ENCODE measurements around the gene FAM120B.

Gene FAM120B

DNA sequence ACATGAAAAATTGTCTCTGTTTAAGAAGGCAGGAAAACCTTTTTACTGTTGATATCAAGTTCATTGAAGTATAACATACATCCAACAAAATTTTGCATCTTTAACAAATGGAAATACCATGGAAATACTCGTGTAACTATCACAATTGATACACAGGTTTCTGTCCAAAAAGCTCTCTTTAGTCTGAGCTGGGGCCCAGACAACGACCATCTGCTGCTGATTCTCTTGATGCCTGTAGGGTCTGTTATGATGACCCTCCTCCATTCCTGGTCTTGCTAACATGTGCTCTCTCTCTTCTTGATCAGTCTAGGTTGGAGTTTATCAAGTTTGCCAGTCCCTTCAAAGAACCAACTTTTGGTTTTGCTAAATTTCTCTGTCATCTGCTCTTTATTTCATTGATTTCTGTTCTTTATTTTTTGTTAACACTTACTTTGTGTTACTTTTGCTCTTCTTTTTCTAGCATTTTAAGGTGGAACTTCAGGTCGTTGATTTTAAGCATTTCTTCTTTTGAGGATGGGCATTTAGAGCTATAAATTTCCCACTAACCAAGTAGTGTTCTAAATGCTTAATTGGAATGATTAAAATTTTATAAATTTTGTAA is 129.8 kb downstream of the FAM120B start:
- no peaks in the 10 kb centered on the region for H4K20me1 ChIP-seq (ENCODE audit: insufficient read depth, low read length)
- H3K9ac ChIP-seq (ENCODE audit: low read depth, low read length): no peak overlapping the region
- peaks cover 6% of the 10 kb centered on the region for H3K9me3 ChIP-seq (ENCODE audit: insufficient read depth, low read length, severe bottlenecking)
- H3K27me3 ChIP-seq (ENCODE audit: insufficient read depth, low read length, poor library complexity): peaks cover 3% of the 10 kb centered on the region
- ATAC-seq (ENCODE audit: insufficient read depth, low read depth): no peak
- TF ChIP-seq, protein P1, sequence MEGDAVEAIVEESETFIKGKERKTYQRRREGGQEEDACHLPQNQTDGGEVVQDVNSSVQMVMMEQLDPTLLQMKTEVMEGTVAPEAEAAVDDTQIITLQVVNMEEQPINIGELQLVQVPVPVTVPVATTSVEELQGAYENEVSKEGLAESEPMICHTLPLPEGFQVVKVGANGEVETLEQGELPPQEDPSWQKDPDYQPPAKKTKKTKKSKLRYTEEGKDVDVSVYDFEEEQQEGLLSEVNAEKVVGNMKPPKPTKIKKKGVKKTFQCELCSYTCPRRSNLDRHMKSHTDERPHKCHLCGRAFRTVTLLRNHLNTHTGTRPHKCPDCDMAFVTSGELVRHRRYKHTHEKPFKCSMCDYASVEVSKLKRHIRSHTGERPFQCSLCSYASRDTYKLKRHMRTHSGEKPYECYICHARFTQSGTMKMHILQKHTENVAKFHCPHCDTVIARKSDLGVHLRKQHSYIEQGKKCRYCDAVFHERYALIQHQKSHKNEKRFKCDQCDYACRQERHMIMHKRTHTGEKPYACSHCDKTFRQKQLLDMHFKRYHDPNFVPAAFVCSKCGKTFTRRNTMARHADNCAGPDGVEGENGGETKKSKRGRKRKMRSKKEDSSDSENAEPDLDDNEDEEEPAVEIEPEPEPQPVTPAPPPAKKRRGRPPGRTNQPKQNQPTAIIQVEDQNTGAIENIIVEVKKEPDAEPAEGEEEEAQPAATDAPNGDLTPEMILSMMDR (IDR thresholded peaks at IDR 0.05; ENCODE audit: borderline replicate concordance, extremely low read depth, low read length, poor library complexity, severe bottlenecking): no peak
- TF ChIP-seq EZH2 (IDR thresholded peaks at IDR 0.05; ENCODE audit: borderline replicate concordance, low read depth, low read length, severe bottlenecking): no peak
- H3K36me3 ChIP-seq (ENCODE audit: insufficient read depth, low read length): no peaks in the 10 kb centered on the region
- H3K27ac ChIP-seq (ENCODE audit: low read length): no peak overlapping the region
- no peak overlapping the region for H2AFZ ChIP-seq (ENCODE audit: low read depth, low read length)
- H3K4me2 ChIP-seq (ENCODE audit: insufficient read depth, low read length): no peak overlapping the region
- no peaks in the 10 kb centered on the region for H3K79me2 ChIP-seq (ENCODE audit: insufficient read depth, low read length)
- no peak overlapping the region for H3K4me3 ChIP-seq (ENCODE audit: low read depth in 1 of 2, low read length in 2 of 2)
- no peaks in the 10 kb centered on the region for H3K4me1 ChIP-seq (ENCODE audit: insufficient read depth, low read length)
- DNase-seq: no peak

DNA sequence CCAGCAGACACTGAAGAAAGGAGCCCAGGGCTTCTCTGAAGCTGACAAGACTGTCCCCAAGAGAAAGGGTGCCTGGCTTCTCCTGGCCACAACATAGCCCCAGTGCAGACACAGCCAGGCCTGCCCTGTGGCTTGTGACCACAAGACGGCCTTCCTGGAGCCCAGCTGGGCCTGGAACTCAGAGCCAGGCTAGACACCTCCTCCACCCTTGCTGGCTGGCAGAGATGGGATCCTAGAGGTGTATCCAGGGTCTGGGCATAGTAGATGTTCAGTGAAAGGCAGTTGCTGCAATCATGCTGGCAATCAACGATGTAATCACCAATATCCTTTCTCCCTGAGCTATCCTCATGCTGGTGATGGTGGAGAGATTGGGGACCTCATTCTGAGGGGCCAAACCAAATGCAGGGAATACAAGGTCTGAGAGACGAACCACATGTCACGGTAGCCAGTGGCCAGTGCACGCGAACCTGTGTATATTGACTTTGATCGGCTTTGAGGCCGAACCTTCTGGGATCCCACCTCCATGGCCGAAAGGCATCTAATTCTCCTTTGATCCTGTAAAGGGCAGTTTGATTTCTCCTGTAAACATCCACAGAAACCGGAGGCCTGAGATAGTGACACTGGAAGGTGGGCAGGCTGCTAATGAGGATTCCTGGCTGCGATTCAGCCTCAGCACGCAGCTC is 131.3 kb downstream of the FAM120B start:
- TF ChIP-seq, protein P1 (IDR thresholded peaks at IDR 0.05; ENCODE audit: borderline replicate concordance, extremely low read depth, low read length, poor library complexity, severe bottlenecking): no peak
- no peak for TF ChIP-seq EZH2 (IDR thresholded peaks at IDR 0.05; ENCODE audit: borderline replicate concordance, low read depth, low read length, severe bottlenecking)
- Histone ChIP-seq H3K9me3 (ENCODE audit: insufficient read depth, low read length, severe bottlenecking) (peaks cover 6% of the 10 kb centered on the region), H3K79me2 (ENCODE audit: insufficient read depth, low read length) (no peaks in the 10 kb centered on the region), H3K4me2 (ENCODE audit: insufficient read depth, low read length) (no peak overlapping the region), H3K9ac (ENCODE audit: low read depth, low read length) (no peak overlapping the region), H4K20me1 (ENCODE audit: insufficient read depth, low read length) (no peaks in the 10 kb centered on the region), H3K4me1 (ENCODE audit: insufficient read depth, low read length) (no peaks in the 10 kb centered on the region), H3K36me3 (ENCODE audit: insufficient read depth, low read length) (no peaks in the 10 kb centered on the region), H3K27me3 (ENCODE audit: insufficient read depth, low read length, poor library complexity) (no peaks in the 10 kb centered on the region), H3K4me3 (ENCODE audit: low read depth in 1 of 2, low read length in 2 of 2) (no peak overlapping the region), H3K27ac (ENCODE audit: low read length) (no peak overlapping the region), H2AFZ (ENCODE audit: low read depth, low read length) (no peak overlapping the region)
- no peak for DNase-seq
- no peak for ATAC-seq (ENCODE audit: insufficient read depth, low read depth)

DNA sequence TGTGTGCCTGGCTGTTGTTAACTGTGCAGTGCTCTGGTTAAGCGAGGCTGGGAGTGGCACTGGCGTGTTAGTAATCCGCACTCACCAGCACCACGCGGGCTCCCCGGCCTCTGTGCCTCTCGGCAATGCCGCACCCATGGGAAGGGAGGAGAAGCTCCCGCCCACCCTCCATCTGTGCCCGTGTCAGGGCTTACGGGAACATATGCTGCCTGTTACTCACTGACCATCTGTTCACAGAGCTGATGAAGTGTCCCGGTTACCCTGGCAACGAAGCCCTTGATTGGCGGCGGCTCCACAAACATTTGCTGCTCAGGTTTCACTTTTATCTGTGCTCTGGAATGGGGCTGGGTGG is 131.8 kb downstream of the FAM120B start:
- Histone ChIP-seq H2AFZ (ENCODE audit: low read depth, low read length) (no peak overlapping the region), H3K36me3 (ENCODE audit: insufficient read depth, low read length) (no peaks in the 10 kb centered on the region), H3K9me3 (ENCODE audit: insufficient read depth, low read length, severe bottlenecking) (peaks cover 6% of the 10 kb centered on the region), H3K4me2 (ENCODE audit: insufficient read depth, low read length) (no peak overlapping the region), H3K27ac (ENCODE audit: low read length) (no peak overlapping the region), H3K79me2 (ENCODE audit: insufficient read depth, low read length) (no peaks in the 10 kb centered on the region), H3K9ac (ENCODE audit: low read depth, low read length) (no peak overlapping the region), H3K4me1 (ENCODE audit: insufficient read depth, low read length) (no peaks in the 10 kb centered on the region), H3K4me3 (ENCODE audit: low read depth in 1 of 2, low read length in 2 of 2) (no peak overlapping the region), H4K20me1 (ENCODE audit: insufficient read depth, low read length) (no peaks in the 10 kb centered on the region), H3K27me3 (ENCODE audit: insufficient read depth, low read length, poor library complexity) (no peaks in the 10 kb centered on the region)
- ATAC-seq (ENCODE audit: insufficient read depth, low read depth): no peak
- TF ChIP-seq, protein P1 (IDR thresholded peaks at IDR 0.05; ENCODE audit: borderline replicate concordance, extremely low read depth, low read length, poor library complexity, severe bottlenecking): no peak
- no peak for TF ChIP-seq EZH2 (IDR thresholded peaks at IDR 0.05; ENCODE audit: borderline replicate concordance, low read depth, low read length, severe bottlenecking)
- DNase-seq: no peak
